ENCODE results near the gene RASSF9.
A peak's percentile ranks its signal among the peaks of the same experiment; 100 is the strongest.

RASSF9 gene

GRCh38 chr12:85836197-85837090, at the start of gene RASSF9:
TSS of gene RASSF9 (minus strand) at chr12:85836409. CDS start at chr12:85836201, 208 bp downstream.
- DNase-seq (ENCODE audit: low read depth), result no peak

GRCh38 chr12:85883763-85884162, 47.6 kb upstream of the RASSF9 start:
- no peak for DNase-seq (ENCODE audit: low read depth)

- no peak for DNase-seq (ENCODE audit: low read depth)
These were observed 41.2 kb upstream of the RASSF9 start for GRCh38 chr12:85877459-85877858.

DNA sequence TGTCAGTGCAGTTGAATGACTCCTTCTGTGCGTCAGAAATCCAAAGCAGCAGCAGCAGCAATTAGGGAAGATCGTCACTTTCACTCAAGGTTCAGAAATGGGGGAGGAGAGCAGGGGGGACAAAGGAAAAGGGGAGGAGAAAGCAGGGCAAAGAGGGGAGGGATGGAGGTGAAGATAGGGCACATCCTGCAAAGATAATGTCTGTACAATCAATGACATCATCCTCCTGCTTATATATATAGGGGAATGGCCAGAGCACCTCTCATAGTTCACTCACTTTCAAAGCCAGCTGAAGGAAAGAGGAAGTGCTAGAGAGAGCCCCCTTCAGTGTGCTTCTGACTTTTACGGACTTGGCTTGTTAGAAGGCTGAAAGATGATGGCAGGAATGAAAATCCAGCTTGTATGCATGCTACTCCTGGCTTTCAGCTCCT, 37.8 kb upstream of the RASSF9 start, which contains the start of gene NTS:
Gene NTS, plus strand, starts transcription at position 265 of the 431 bp plus-strand sequence. Its CDS starts 109 bp downstream, at position 374.
- DNase-seq (ENCODE audit: low read depth), result no peak

DNA sequence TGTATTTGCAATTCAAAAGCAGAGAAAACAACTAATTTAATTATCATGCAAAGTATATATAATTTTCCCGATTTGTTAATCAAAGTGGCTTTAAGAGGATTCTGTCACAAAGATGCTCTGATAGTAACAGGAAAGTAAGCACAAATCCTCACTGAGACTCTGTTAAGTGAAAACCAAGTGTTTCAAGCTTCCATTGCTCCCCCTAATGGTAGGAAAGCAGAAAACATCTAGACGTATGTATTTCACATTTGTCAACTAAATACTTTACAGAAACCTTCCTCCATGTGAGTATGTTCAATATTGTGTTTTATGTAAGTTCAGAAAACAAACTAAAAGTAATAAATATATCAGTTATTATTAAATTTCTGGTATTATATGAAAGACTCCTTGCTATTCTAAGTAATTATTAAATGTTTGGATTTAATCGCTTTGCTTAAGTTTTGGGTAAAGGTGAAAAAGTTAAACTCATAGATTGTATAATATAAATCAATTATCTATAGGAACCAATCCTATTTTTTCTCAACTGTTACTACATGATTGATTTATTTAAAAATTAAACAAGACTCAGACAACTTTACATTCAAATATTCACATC, 36.4 kb upstream of the RASSF9 start:
- peak; percentile 38 for DNase-seq (ENCODE audit: low read depth)

DNA sequence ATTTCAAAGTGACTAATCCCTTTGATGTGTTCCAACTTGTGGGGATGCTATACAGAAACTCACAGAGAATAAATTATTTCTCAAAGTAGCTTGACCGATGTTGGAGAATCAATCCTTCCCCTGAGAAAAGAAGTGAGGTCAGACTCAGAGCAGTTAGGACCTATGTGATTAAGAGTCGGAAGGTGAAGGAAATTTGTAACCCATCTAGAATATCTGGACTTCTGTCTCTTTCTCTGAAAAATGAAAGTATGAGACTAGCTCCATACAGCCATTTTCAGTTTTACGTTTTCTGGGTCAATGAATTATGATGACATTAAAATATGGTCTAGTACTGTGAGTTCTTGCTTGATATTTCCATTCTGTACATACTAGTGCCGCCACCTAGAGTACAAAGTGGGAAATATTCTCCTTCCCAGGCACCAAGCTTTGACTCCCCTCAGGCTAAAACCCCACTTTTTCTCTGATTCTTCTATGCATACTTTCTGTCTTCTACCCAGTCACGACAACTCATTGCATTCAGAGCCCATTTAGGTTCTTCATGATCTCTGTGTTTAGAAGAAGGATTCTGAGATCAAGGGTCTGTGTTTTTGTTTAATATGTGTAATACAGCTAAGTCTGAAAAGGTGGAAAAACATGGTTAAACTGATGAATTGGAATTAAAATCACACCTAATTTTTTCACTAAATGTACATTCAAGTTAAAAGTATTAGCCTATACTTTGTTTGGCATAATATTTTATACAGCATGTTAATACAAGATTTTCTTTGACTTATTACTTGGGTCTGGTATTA, 31.0 kb upstream of the RASSF9 start:
- peak; percentile 35 for DNase-seq (ENCODE audit: low read depth)

GRCh38 chr12:85865890-85866289, 29.7 kb upstream of the RASSF9 start:
- DNase-seq (ENCODE audit: low read depth), result no peak

GRCh38 chr12:85856966-85857365, 20.8 kb upstream of the RASSF9 start:
- no peak for DNase-seq (ENCODE audit: low read depth)

GRCh38 chr12:85855305-85855704, 19.1 kb upstream of the RASSF9 start:
- DNase-seq (ENCODE audit: low read depth), result no peak

- DNase-seq (ENCODE audit: low read depth), result no peak
These were observed 13.1 kb upstream of the RASSF9 start for GRCh38 chr12:85849344-85849743.

DNA sequence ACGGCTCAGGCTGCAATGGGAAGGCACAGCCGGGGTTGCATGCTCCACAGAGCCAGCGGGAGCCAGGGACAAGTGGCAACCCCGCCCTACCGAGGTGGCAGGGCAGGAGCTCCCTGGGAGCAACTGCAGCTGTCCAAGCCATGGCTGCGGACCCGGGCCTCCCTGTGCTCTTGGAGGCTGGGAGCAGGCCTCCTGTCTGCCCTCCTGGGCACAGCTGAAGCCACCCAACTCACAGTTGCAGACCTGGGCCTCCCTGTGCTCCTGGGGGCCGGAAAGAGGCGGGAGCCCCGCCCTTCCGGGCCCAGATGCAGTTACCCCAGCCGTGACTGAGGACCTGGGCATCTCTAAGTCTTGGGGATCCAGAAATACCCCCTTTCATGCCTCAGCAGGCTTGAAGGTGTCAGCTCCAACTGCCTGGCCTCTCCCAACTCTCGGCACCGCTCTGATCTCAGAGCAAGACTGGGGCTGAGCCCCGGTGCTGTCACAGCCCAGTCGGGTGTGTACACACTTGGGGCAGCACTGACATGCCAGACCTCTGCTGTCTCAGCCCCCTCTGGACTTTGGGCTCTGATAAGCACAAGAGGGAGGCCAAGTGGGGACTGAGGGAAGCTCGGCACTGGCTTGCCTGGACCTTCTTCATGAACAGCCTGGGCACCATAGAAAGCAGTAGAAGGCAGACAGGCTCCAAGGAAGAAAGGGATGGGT, 7.5 kb upstream of the RASSF9 start:
- DNase-seq (ENCODE audit: low read depth), result no peak

DNA sequence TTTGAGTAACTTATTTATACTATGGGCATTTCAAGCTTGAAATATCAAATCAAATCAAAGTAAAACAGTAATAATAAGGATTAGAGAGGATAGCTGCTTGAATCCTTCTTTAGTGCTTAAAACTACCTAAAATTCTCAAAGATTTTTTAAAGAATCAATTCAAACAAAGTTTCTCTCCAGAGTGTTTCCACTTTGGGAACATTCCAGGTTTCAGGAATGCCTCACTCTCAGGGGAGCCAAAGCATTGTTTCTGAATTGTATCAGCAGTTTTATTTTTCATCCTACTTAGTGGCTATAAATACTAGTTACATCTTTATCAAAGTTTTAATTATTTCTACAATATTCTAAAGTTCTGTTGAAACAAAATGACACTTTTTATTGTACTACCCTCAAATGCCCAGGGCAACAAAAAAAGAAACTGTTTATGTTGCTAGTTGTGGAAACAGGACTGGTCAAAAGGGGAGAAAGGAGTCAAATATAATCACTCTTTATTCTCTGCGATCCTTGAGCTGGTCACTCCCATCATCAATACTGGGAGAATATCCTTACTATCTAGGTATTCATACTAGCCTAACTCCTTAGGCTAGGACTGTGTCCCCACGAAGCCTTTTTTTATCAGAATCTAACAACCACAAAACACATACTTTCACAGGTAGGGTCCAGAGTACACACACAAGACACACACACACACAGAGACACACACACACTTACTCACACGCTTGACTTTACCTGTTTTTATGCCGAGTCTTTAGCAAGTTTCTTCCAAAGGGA, 598 bp downstream of the RASSF9 start:
- no peak for DNase-seq (ENCODE audit: low read depth)

GRCh38 chr12:85834378-85834777, 1.8 kb downstream of the RASSF9 start:
- DNase-seq (ENCODE audit: low read depth), result no peak

DNA sequence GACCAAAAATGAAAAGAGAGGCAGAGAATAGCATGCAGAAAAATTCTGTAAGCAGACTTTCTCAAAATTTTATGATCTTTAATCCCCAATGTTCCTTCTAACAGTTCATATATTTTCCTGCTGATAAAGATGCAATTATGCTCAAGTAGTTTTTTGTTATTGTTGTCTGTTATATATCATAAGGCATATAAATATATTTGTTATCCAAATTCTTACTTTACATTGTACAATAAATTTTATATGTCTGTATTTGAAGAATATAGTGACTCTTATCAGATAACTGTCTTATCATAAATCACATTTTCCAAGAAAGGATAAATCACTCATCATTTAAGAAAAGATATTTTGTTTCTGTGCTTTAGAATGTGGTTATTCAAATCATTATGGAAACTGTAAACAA, 2.6 kb downstream of the RASSF9 start:
- DNase-seq (ENCODE audit: low read depth), result no peak

DNA sequence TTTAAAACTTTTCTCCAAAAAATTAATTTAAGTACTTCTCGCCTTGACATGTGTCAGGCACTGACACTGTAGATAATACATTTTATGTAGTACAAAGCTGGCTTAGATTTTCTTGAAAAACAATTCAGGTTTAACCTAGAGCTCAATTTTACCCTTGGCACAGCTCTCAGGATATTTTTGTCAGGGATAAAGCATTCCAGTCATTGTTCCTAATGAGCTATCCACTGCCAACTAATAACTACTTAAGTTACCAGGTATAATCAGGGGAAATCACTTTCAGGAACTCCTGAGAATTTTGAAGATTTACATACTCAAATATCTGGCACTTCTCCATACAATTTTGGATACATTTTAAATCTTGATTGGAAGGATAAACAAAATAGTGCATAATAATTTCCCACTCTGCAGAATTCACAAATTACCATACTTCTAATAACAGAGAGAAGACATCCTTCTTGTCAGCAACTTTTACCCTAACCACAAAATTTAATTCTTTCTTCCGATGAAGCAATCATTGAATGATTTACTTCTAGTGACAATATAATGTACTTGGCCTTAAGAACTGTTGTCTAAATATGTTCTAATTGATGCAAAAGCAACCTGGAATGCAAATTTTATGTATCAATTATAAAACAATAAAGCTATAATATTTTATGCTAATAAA, 4.8 kb downstream of the RASSF9 start:
- no peak for DNase-seq (ENCODE audit: low read depth)

DNA sequence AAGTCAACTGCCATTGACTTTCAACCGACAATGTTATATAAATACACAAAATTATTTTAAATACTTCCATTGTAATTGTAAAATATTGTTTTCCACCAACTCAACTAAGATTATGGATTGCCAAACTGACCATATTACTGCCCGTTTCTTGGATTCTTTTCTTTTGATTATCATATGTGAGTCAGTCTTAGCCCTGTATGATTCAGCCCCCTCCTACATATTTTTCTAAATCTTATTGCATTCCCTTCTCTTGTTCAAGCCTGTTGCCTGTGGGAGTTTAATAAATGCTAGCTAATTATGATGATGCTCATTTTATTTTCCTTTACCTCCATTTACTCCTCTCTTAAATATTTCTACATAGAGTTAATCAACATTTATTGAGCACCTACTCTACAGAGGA, 6.8 kb downstream of the RASSF9 start:
- peak; percentile 47 for DNase-seq (ENCODE audit: low read depth)

DNA sequence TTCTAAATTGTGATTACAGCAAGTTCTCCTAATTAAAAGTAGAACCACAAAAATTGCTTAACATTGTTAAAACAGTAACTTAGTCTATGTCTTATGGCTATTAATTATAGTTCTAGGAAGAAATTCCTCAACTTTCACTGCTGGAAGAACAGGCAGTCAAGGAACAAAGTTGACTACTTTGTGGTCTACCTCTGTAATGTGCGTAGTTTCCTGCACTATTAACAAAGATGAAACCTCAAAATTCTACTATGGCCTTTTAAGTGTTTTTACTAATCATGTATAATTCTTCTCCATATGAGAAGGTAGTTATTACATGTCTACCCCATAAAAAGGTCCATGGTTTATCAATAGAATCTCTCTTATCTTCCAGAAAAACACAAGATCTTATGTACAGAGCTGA, 7.6 kb downstream of the RASSF9 start:
- no peak for DNase-seq (ENCODE audit: low read depth)

DNA sequence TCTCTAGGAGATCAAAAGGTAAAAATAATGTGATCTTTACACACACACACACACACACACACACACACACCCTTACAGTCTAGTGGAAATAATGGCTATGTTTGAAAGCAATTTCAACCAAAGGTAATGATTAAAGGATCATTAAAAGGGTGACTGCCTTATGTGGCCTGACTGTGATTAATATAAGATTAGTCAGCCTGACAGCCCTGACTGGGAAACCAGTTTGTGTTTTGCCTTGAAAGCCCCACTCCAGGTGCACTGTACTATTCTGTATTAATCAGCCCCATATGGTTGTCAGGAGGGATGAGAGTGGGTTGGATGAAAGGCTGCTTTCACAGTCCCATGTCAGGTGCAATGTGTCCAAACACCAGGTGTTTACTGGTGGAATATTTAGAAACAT, 10.5 kb downstream of the RASSF9 start:
- DNase-seq (ENCODE audit: low read depth), result no peak

GRCh38 chr12:85823436-85824180, 12.6 kb downstream of the RASSF9 start:
- peak; percentile 39 for DNase-seq (ENCODE audit: low read depth)

DNA sequence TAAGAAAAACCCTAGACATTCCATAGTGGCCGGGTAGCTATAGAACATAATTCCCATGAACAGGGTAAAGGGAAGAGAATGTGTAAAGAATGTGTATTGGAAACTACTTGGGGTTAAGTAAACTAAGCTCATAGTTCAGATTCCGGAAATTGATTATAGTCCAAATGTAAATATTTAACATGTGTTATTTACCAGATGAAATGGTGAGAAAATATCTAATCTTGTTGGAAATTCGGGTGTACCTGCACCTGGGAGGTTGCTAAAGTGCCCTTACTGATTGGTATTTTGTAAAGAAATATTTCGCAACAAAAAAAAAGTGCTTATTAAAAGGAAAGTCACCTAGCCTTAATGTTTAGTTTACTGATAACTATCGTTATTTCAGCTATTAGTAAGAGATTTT, 14.4 kb downstream of the RASSF9 start:
- no peak for DNase-seq (ENCODE audit: low read depth)

Measured in HS-5 (cell line).